Gastroesophageal sphincter (tissue), 3 donors: ENCODE data around the gene CYBA.

Experiments
- CTCF ChIP-seq, 4 experiments: fragments of 200-600 bp in 2 of 4; fragments of 450-650 bp in 2 of 4; sonication (generic) in 1 of 4; IDR thresholded peaks; one replicate each; pipeline ENCODE4 v1.5.1; 2017 to 2019; ENCODE audit warnings: antibody characterized with exemption in 4 of 4, mild to moderate bottlenecking in 2 of 4, moderate library complexity in 2 of 4
- POLR2A ChIP-seq, 2 donors: fragments of 450-650 bp; IDR thresholded peaks; one replicate each; pipeline ENCODE4 v1.6.1; 2017; ENCODE audit warnings: antibody characterized with exemption in 2 of 2, mild to moderate bottlenecking in 2 of 2, moderate library complexity in 1 of 2

- TF ChIP-seq POLR2A (IDR thresholded peaks at IDR 0.05): no peak
- TF ChIP-seq CTCF (IDR thresholded peaks at IDR 0.05): no peak
These were observed 52.9 kb downstream of the CYBA start for GRCh38 chr16:88597856-88598491.
